Neuronal stem cell (in vitro differentiated cells): ENCODE results near the gene UGT3A1.

Experiments
- DNase-seq: peaks from one replicate; pipeline ENCODE4 v3.0.0-alpha.2; 2013; ENCODE audit warnings: low spot score
- H2AFZ ChIP-seq: one replicate; pipeline ENCODE4 v1.6.1; 2013; ENCODE audit warnings: mild to moderate bottlenecking, low read length, inconsistent platforms
- H2AK5ac ChIP-seq: 2 replicates; pipeline ENCODE4 v1.6.1; 2013; ENCODE audit warnings: low read depth, mild to moderate bottlenecking, inconsistent platforms, low read length, moderate library complexity, mixed read lengths
- H2BK120ac ChIP-seq: 2 replicates; pipeline ENCODE4 v1.6.1; 2013; ENCODE audit warnings: low read depth, mild to moderate bottlenecking, inconsistent platforms, low read length, moderate library complexity, mixed read lengths
- H2BK12ac ChIP-seq: one replicate; pipeline ENCODE4 v1.6.1; 2013; ENCODE audit warnings: low read length, inconsistent platforms
- H2BK15ac ChIP-seq: 2 replicates; pipeline ENCODE4 v1.6.1; 2013; ENCODE audit warnings: mild to moderate bottlenecking, low read length, inconsistent platforms, mixed read lengths
- H2BK5ac ChIP-seq: one replicate; pipeline ENCODE4 v1.6.1; 2013; ENCODE audit warnings: inconsistent platforms, mild to moderate bottlenecking, low read length, moderate library complexity
- H3K14ac ChIP-seq: one replicate; pipeline ENCODE4 v1.6.1; 2013; ENCODE audit warnings: low read length, inconsistent platforms
- H3K18ac ChIP-seq: 2 replicates; pipeline ENCODE4 v1.6.1; 2013; ENCODE audit warnings: low read length, inconsistent platforms
- H3K23ac ChIP-seq: 2 replicates; pipeline ENCODE4 v1.6.1; 2013; ENCODE audit warnings: low read depth, mild to moderate bottlenecking, mixed read lengths, low read length, inconsistent platforms; ENCODE audit not compliant: poor library complexity
- H3K27ac ChIP-seq: replicated peaks from 3 replicates; pipeline ENCODE4 v1.5.1; 2013; ENCODE audit warnings: low read length, inconsistent platforms
- H3K27me3 ChIP-seq, 3 experiments: 2 replicates each; pipeline ENCODE4 v1.6.1; 2013; ENCODE audit warnings: low read length in 3 of 3, mild to moderate bottlenecking in 2 of 3, inconsistent platforms in 1 of 3, low read depth in 1 of 3, mixed read lengths in 1 of 3, moderate library complexity in 1 of 3; ENCODE audit not compliant: control insufficient read depth in 3 of 3, insufficient read depth in 3 of 3
- H3K36me3 ChIP-seq, 2 donors: replicated peaks in 1 of 2; 2 replicates each; pipeline ENCODE4 v1.6.1; 2013; ENCODE audit warnings: low read length in 2 of 2; ENCODE audit not compliant: control insufficient read depth in 2 of 2, insufficient read depth in 2 of 2
- H3K4ac ChIP-seq: 2 replicates; pipeline ENCODE4 v1.6.1; 2013; ENCODE audit warnings: inconsistent platforms, mild to moderate bottlenecking, low read length, moderate library complexity
- H3K4me1 ChIP-seq, 2 donors: 1 replicate in 1 of 2; 2 replicates in 1 of 2; pipeline ENCODE4 v1.6.1; 2013; ENCODE audit warnings: low read length in 2 of 2, low read depth in 1 of 2; ENCODE audit not compliant: control insufficient read depth in 2 of 2, insufficient read depth in 1 of 2
- H3K4me2 ChIP-seq: one replicate; pipeline ENCODE4 v1.6.1; 2013; ENCODE audit warnings: mild to moderate bottlenecking, low read length, inconsistent platforms; ENCODE audit not compliant: insufficient read depth, poor library complexity, severe bottlenecking
- H3K4me3 ChIP-seq, 2 donors: 2 replicates each; pipeline ENCODE4 v1.5.1; 2013; ENCODE audit warnings: low read length in 2 of 2, mild to moderate bottlenecking in 2 of 2, inconsistent platforms in 1 of 2, moderate library complexity in 1 of 2
- H3K79me1 ChIP-seq: one replicate; pipeline ENCODE4 v1.6.1; 2013; ENCODE audit warnings: low read depth, mild to moderate bottlenecking, inconsistent platforms, low read length, moderate library complexity
- H3K9ac ChIP-seq: one replicate; pipeline ENCODE4 v1.6.1; 2013; ENCODE audit warnings: mild to moderate bottlenecking, low read depth, low read length, inconsistent platforms; ENCODE audit not compliant: poor library complexity
- H3K9me3 ChIP-seq, 2 donors: replicated peaks in 1 of 2; 2 replicates each; pipeline versions ENCODE3 to v1.6.1; 2013; ENCODE audit warnings: low read length in 2 of 2, mild to moderate bottlenecking in 2 of 2, inconsistent platforms in 1 of 2, low read depth in 1 of 2, mixed read lengths in 1 of 2, moderate library complexity in 1 of 2; ENCODE audit not compliant: control insufficient read depth in 2 of 2, insufficient read depth in 1 of 2
- H4K8ac ChIP-seq: one replicate; pipeline ENCODE4 v1.6.1; 2013; ENCODE audit warnings: low read depth, mild to moderate bottlenecking, inconsistent platforms, low read length, moderate library complexity
- H4K91ac ChIP-seq: one replicate; pipeline ENCODE4 v1.6.1; 2013; ENCODE audit warnings: low read length, low read depth, mild to moderate bottlenecking, inconsistent platforms; ENCODE audit not compliant: poor library complexity
- WGBS, 2 donors: extraction: QIAGEN DNeasy Blood & Tissue Kit; methylation state at CpG; one replicate each; pipeline ENCODE4 v1.1.7; 2013; ENCODE audit warnings: missing lambda C conversion rate in 2 of 2, mixed read lengths in 1 of 2; ENCODE audit not compliant: insufficient read length in 2 of 2, insufficient replicate concordance in 1 of 2; ENCODE audit errors: extremely low coverage in 2 of 2; 5-methylcytosine and 5-hydroxymethylcytosine counted together

UGT3A1 gene

GRCh38 chr5:35908228-35908627 is 83.0 kb downstream of the UGT3A1 start:
- Histone ChIP-seq H3K27ac (no peak overlapping the region), H3K4me1 (peaks cover 0 to 3% of the 10 kb centered on the region in 2 donors), H2BK12ac (no peak overlapping the region), H4K8ac (no peak overlapping the region), H3K36me3 (no peaks in the 10 kb centered on the region), H3K18ac (no peak overlapping the region), H2AFZ (no peak overlapping the region), H3K4me3 (no peak overlapping the region), H3K4ac (no peak overlapping the region), H2AK5ac (no peak overlapping the region), H2BK120ac (no peak overlapping the region), H3K23ac (no peak overlapping the region), H2BK15ac (no peak overlapping the region), H3K4me2 (no peak overlapping the region), H2BK5ac (no peak overlapping the region), H3K79me1 (no peaks in the 10 kb centered on the region), H4K91ac (no peak overlapping the region), H3K14ac (no peak overlapping the region), H3K9me3 (peaks cover 0 to 2% of the 10 kb centered on the region in 2 donors), H3K27me3 (no peaks in the 10 kb centered on the region), H3K9ac (no peak overlapping the region)
- WGBS, 2 donors: no CpG with 5 or more reads among the region's 1 CpG
- no peak for DNase-seq

GRCh38 chr5:35904443-35905132 is 86.6 kb downstream of the UGT3A1 start:
- WGBS, 2 donors: no CpG with 5 or more reads among the region's 11 CpGs
- DNase-seq: no peak
- no peaks in the 10 kb centered on the region for H3K79me1 ChIP-seq

GRCh38 chr5:35903631-35904203 is 87.5 kb downstream of the UGT3A1 start:
- H2BK12ac ChIP-seq: no peak overlapping the region
- no peak overlapping the region for H2AFZ ChIP-seq
- no peak overlapping the region for H4K8ac ChIP-seq
- no peak overlapping the region for H3K18ac ChIP-seq
- H2AK5ac ChIP-seq: no peak overlapping the region
- WGBS, 2 donors: no CpG with 5 or more reads among the region's 6 CpGs
- H3K4me1 ChIP-seq: peaks cover 0 to 1% of the 10 kb centered on the region in 2 donors
- H2BK15ac ChIP-seq: no peak overlapping the region
- no peak overlapping the region for H2BK120ac ChIP-seq
- H3K9me3 ChIP-seq: peaks cover 0 to 2% of the 10 kb centered on the region in 2 donors
- H2BK5ac ChIP-seq: no peak overlapping the region
- H3K27me3 ChIP-seq: no peaks in the 10 kb centered on the region
- no peaks in the 10 kb centered on the region for H3K36me3 ChIP-seq
- no peak for DNase-seq
- no peaks in the 10 kb centered on the region for H3K79me1 ChIP-seq
- no peak overlapping the region for H3K4me3 ChIP-seq
- no peak overlapping the region for H3K9ac ChIP-seq
- no peak overlapping the region for H3K4ac ChIP-seq
- H3K27ac ChIP-seq: no peak overlapping the region
- no peak overlapping the region for H3K4me2 ChIP-seq
- no peak overlapping the region for H3K23ac ChIP-seq
- H3K14ac ChIP-seq: no peak overlapping the region
- no peak overlapping the region for H4K91ac ChIP-seq

More at GRCh38 chr5:35904443-35905132, 86.6 kb downstream of the UGT3A1 start:
- Histone ChIP-seq H4K8ac (no peak overlapping the region), H3K14ac (no peak overlapping the region), H4K91ac (no peak overlapping the region), H2BK12ac (no peak overlapping the region), H3K27ac (no peak overlapping the region), H3K9ac (no peak overlapping the region), H2BK5ac (no peak overlapping the region), H3K4me1 (peaks cover 0 to 3% of the 10 kb centered on the region in 2 donors), H3K18ac (no peak overlapping the region), H3K4ac (no peak overlapping the region), H2BK15ac (no peak overlapping the region), H3K27me3 (no peaks in the 10 kb centered on the region), H2BK120ac (no peak overlapping the region), H3K36me3 (no peaks in the 10 kb centered on the region), H3K23ac (no peak overlapping the region), H2AFZ (no peak overlapping the region), H2AK5ac (no peak overlapping the region), H3K9me3 (peaks cover 0 to 2% of the 10 kb centered on the region in 2 donors), H3K4me3 (no peak overlapping the region), H3K4me2 (no peak overlapping the region)

- Histone ChIP-seq H2BK15ac (no peak overlapping the region), H3K36me3 (no peaks in the 10 kb centered on the region), H3K14ac (no peak overlapping the region), H4K91ac (no peak overlapping the region), H3K27ac (no peak overlapping the region), H2BK120ac (no peak overlapping the region), H3K9ac (no peak overlapping the region), H3K4ac (no peak overlapping the region), H2BK12ac (no peak overlapping the region), H3K4me1 (no peaks in the 10 kb centered on the region), H3K23ac (no peak overlapping the region), H3K27me3 (no peaks in the 10 kb centered on the region), H3K18ac (no peak overlapping the region), H2BK5ac (no peak overlapping the region), H3K9me3 (peaks cover 0 to 2% of the 10 kb centered on the region in 2 donors), H3K4me2 (no peak overlapping the region), H2AFZ (no peak overlapping the region), H4K8ac (no peak overlapping the region), H3K79me1 (no peaks in the 10 kb centered on the region), H2AK5ac (no peak overlapping the region), H3K4me3 (no peak overlapping the region)
- DNase-seq: no peak
- no CpG with 5 or more reads among the region's 2 CpGs for WGBS, 2 donors
These were observed 89.0 kb downstream of the UGT3A1 start for GRCh38 chr5:35902046-35902672.
